H1 (cell line): ENCODE data around the gene MNS1.

Experiments used
- CBX8 ChIP-seq: fragments of 300-800, 300-1000 bp; sonication (generic); IDR thresholded peaks from 2 replicates; pipeline ENCODE4 v1.7.1; 2016; ENCODE audit warnings: low read depth, low read length, borderline replicate concordance
- CTBP2 ChIP-seq: IDR thresholded peaks from 2 replicates; pipeline ENCODE4 v1.7.0; 2011; ENCODE audit warnings: borderline replicate concordance, mild to moderate bottlenecking, moderate library complexity, mixed read lengths, low read length; ENCODE audit not compliant: insufficient read depth, insufficient read length
- KDM1A ChIP-seq: fragments of 200-600, 300-600 bp; sonication (generic); IDR thresholded peaks from 2 replicates; pipeline ENCODE4 v1.7.1; 2016; ENCODE audit warnings: mild to moderate bottlenecking, low read length, borderline replicate concordance
- RAD21 ChIP-seq, 2 experiments: IDR thresholded peaks in 1 of 2; conservative IDR thresholded peaks in 1 of 2; 2 replicates each; pipeline ENCODE4 v1.6.1; 2011; ENCODE audit warnings: low read depth in 2 of 2, low read length in 2 of 2, improper control_type of control experiment in 1 of 2, inconsistent platforms in 1 of 2, mild to moderate bottlenecking in 1 of 2, moderate library complexity in 1 of 2
- SUZ12 ChIP-seq: fragments of 200-600 bp; sonication (generic); IDR thresholded peaks from 2 replicates; pipeline ENCODE4 v1.6.1; 2012; ENCODE audit warnings: mild to moderate bottlenecking, inconsistent platforms, low read length, moderate library complexity, mixed read lengths
- YY1 ChIP-seq: IDR thresholded peaks from 2 replicates; pipeline ENCODE4 v1.6.1; 2011; ENCODE audit warnings: low read depth, mild to moderate bottlenecking, low read length
- ZNF274 ChIP-seq: IDR thresholded peaks from 2 replicates; pipeline ENCODE4 v1.7.0; 2012; ENCODE audit warnings: low read length, borderline replicate concordance; ENCODE audit errors: extremely low read depth
- TF ChIP-seq, protein P1 (sequence below), 3 experiments: IDR thresholded peaks; 1 replicate in 2 of 3; 2 replicates in 1 of 3; pipeline versions ENCODE4 v1.5.1 to v1.6.1; 2011; ENCODE audit warnings: low read length in 3 of 3, mild to moderate bottlenecking in 3 of 3, inconsistent platforms in 2 of 3, low read depth in 1 of 3, moderate library complexity in 1 of 3; ENCODE audit not compliant: insufficient read depth in 1 of 3; ENCODE audit errors: control extremely low read depth in 1 of 3
- TF ChIP-seq, protein P2 (sequence below): IDR thresholded peaks from 2 replicates; pipeline ENCODE4 v1.6.1; 2012; ENCODE audit warnings: inconsistent platforms

DNA sequence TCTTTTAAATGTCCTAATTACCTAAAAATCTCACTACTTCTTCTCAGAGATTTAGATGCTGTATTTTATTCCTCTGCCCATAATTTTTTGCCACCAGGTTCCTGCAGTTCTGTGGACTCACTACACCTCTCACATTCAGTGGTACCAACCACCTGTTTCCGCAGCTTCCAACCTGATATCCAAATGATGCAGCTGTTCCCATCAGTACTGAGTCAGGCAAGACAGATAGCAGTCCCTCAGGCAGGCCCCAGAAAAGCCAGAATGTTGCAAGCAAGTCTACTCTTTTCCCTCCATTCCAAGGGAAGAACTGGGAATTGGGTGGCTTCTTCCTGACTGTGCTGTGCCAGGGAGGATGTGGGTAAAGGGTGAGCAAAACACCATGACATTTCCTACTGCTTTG is 39.0 kb downstream of the MNS1 start:
- no peak for TF ChIP-seq CBX8
- no peak for TF ChIP-seq SUZ12
- TF ChIP-seq YY1 = no peak
- TF ChIP-seq, protein P1, sequence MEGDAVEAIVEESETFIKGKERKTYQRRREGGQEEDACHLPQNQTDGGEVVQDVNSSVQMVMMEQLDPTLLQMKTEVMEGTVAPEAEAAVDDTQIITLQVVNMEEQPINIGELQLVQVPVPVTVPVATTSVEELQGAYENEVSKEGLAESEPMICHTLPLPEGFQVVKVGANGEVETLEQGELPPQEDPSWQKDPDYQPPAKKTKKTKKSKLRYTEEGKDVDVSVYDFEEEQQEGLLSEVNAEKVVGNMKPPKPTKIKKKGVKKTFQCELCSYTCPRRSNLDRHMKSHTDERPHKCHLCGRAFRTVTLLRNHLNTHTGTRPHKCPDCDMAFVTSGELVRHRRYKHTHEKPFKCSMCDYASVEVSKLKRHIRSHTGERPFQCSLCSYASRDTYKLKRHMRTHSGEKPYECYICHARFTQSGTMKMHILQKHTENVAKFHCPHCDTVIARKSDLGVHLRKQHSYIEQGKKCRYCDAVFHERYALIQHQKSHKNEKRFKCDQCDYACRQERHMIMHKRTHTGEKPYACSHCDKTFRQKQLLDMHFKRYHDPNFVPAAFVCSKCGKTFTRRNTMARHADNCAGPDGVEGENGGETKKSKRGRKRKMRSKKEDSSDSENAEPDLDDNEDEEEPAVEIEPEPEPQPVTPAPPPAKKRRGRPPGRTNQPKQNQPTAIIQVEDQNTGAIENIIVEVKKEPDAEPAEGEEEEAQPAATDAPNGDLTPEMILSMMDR (IDR thresholded peaks at IDR 0.05; ENCODE audit: control extremely low read depth in 1 of 3, insufficient read depth in 1 of 3, low read depth in 1 of 3, low read length in 3 of 3) = no peak
- no peak for TF ChIP-seq CTBP2
- no peak for TF ChIP-seq RAD21 (IDR thresholded peaks at IDR 0.05 in 1 of 2, conservative IDR thresholded peaks at IDR 0.05 in 1 of 2; ENCODE audit: low read depth in 2 of 2, low read length in 2 of 2)
- no peak for TF ChIP-seq KDM1A
- TF ChIP-seq ZNF274 = no peak
- TF ChIP-seq, protein P2, sequence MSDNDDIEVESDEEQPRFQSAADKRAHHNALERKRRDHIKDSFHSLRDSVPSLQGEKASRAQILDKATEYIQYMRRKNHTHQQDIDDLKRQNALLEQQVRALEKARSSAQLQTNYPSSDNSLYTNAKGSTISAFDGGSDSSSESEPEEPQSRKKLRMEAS = no peak
